Subcutaneous adipose tissue (tissue), 4 donors: Measurements from ENCODE around the gene C22orf42. TPM values are rescaled to one million over a fixed set of nuclear protein-coding genes. Genes with fewer than 3 reads are reported as not detected.

Experiments
- CTCF ChIP-seq: fragments of 450-650 bp; IDR thresholded peaks from one replicate; pipeline ENCODE4 v1.5.1; 2016; ENCODE audit warnings: low read depth, mild to moderate bottlenecking, control low read depth, antibody characterized with exemption, moderate library complexity
- total RNA-seq, 4 donors: library from RNA; depleted of rRNA; stranded (reverse); fragments of >200 nt; gene quantifications; one replicate each; pipeline ENCODE4 v1.1.0, GENCODE V29; 2016

Gene C22orf42
- total RNA-seq, 4 donors from 2014 or later = not detected

GRCh38 chr22:32164075-32164860 lies 5.2 kb upstream of the C22orf42 start:
- TF ChIP-seq CTCF = no peak

- no peak for TF ChIP-seq CTCF
These were observed 14.4 kb downstream of the C22orf42 start for GRCh38 chr22:32144496-32145274.

DNA sequence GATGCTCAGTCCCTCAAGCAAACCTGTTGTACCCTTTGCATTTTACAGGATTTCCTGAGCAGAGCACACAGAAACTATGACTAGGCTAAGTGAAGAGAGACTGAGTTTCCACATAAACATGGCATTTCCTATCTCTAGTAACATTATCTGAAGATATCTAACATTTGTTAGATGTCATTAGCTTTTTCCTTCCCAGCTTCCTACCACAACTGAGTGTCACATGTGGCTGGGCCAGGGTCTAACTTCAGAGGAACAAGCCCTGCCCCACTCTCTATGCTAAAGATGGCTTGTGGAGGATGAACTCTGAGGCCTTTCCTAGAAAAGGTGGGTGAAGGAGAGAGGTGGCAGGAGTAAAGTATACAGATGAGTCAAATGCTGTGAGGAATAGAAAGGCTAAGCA lies 16.5 kb downstream of the C22orf42 start:
- TF ChIP-seq CTCF = no peak

- TF ChIP-seq CTCF = no peak
These were observed 26.3 kb downstream of the C22orf42 start for GRCh38 chr22:32132783-32133182.

DNA sequence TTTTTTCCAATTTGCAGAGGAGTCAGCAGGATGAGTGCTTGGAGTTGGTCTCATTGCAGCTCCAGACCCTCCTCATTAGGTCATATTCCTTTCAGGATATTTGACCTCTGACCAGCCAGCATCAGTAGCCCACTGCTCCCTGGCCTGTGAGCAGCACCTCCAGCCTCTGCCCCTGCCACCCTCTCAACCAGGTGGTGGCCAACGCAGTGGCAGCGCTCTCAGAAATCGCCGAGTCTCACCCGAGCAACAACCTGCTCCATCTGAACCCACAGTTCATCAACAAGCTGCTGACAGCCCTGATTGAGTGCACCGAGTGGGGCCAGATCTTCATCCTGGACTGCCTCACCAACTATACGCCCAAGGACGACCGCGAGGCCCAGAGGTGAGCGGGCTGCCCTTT lies 27.0 kb downstream of the C22orf42 start:
- no peak for TF ChIP-seq CTCF

- no peak for TF ChIP-seq CTCF
These were observed 28.6 kb downstream of the C22orf42 start for GRCh38 chr22:32130464-32130863.

DNA sequence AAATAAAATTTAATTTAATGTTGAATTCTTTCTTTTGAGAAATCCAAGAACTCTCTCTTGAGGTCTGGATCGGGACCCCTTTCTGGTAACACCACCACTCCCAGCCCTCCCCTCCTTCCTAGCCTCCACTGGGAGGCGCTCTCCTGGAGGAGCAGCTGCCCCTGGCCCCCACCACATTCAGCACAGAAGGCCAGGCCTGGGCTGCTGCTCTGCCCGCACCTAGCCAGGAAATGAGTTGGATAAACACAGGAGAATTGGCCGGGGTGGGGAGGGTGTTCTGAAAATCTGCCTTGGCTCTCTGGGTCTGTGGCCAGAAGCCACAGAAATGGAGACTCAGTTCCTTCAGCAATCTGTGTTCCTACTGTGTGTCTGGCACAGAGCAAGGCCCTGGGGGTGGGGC lies 31.2 kb downstream of the C22orf42 start:
- TF ChIP-seq CTCF = no peak
